Vagina (tissue), 2 donors: Measurements from ENCODE around the gene EFCAB6.

ENCODE experiments used
- POLR2A ChIP-seq, 2 donors: fragments of 450-650 bp; IDR thresholded peaks; one replicate each; pipeline ENCODE4 v1.6.1; 2017; ENCODE audit warnings: antibody characterized with exemption in 2 of 2, mild to moderate bottlenecking in 2 of 2, moderate library complexity in 2 of 2
- POLR2AphosphoS5 ChIP-seq, 2 donors: sonication (generic); formaldehyde crosslinking; IDR thresholded peaks; one replicate each; pipeline ENCODE4 v1.9.0; 2017; ENCODE audit warnings: antibody characterized with exemption in 2 of 2, mild to moderate bottlenecking in 2 of 2, low read depth in 1 of 2; ENCODE audit not compliant: insufficient read depth in 1 of 2
- TF ChIP-seq, protein P1 (sequence below), 3 experiments: fragments of 450-650 bp in 2 of 3; fragments of 200-600 bp in 1 of 3; sonication (generic) in 1 of 3; IDR thresholded peaks; one replicate each; pipeline ENCODE4 v1.5.1; 2017 to 2019; ENCODE audit warnings: antibody characterized with exemption in 3 of 3, mild to moderate bottlenecking in 2 of 3, moderate library complexity in 2 of 3

GRCh38 chr22:43704051-43704450 is 108.1 kb downstream of the EFCAB6 start:
- TF ChIP-seq, protein P1, sequence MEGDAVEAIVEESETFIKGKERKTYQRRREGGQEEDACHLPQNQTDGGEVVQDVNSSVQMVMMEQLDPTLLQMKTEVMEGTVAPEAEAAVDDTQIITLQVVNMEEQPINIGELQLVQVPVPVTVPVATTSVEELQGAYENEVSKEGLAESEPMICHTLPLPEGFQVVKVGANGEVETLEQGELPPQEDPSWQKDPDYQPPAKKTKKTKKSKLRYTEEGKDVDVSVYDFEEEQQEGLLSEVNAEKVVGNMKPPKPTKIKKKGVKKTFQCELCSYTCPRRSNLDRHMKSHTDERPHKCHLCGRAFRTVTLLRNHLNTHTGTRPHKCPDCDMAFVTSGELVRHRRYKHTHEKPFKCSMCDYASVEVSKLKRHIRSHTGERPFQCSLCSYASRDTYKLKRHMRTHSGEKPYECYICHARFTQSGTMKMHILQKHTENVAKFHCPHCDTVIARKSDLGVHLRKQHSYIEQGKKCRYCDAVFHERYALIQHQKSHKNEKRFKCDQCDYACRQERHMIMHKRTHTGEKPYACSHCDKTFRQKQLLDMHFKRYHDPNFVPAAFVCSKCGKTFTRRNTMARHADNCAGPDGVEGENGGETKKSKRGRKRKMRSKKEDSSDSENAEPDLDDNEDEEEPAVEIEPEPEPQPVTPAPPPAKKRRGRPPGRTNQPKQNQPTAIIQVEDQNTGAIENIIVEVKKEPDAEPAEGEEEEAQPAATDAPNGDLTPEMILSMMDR (IDR thresholded peaks at IDR 0.05) = no peak
- TF ChIP-seq POLR2AphosphoS5 (IDR thresholded peaks at IDR 0.05; ENCODE audit: insufficient read depth in 1 of 2, low read depth in 1 of 2) (no peak), POLR2A (IDR thresholded peaks at IDR 0.05) (no peak)
